Measurements from ENCODE around the gene B3GNT4.
"Not testable (repeated sequence)": the region's sequence is repeated elsewhere in the genome, so short reads cannot be mapped to it uniquely, and the experiment has no call there.

B3GNT4 gene

GRCh38 chr12:122189626-122190475 is 13.7 kb upstream of the B3GNT4 start:
- DNase-seq (ENCODE audit: low read depth), result no peak

GRCh38 chr12:122190842-122191668 is 12.5 kb upstream of the B3GNT4 start:
- peak; percentile 54 for DNase-seq (ENCODE audit: low read depth)

- DNase-seq (ENCODE audit: low read depth), result no peak
Measured at GRCh38 chr12:122192441-122192840, 11.1 kb upstream of the B3GNT4 start.

GRCh38 chr12:122194804-122195203 is 8.7 kb upstream of the B3GNT4 start:
- no peak for DNase-seq (ENCODE audit: low read depth)

- DNase-seq (ENCODE audit: low read depth), result no peak
Measured at GRCh38 chr12:122195405-122195804, 8.1 kb upstream of the B3GNT4 start.

- DNase-seq (ENCODE audit: low read depth), result no peak
Measured at GRCh38 chr12:122197612-122197966, 5.9 kb upstream of the B3GNT4 start.

- DNase-seq (ENCODE audit: low read depth), result no peak
Measured at GRCh38 chr12:122199484-122200355, 3.8 kb upstream of the B3GNT4 start.

- DNase-seq (ENCODE audit: low read depth), result no peak
Measured at GRCh38 chr12:122200541-122201175, 2.9 kb upstream of the B3GNT4 start.

- DNase-seq (ENCODE audit: low read depth), result no peak
Measured at GRCh38 chr12:122201381-122201780, 2.1 kb upstream of the B3GNT4 start.

- DNase-seq (ENCODE audit: low read depth), result no peak
Measured at GRCh38 chr12:122202017-122202416, 1.5 kb upstream of the B3GNT4 start.

GRCh38 chr12:122202811-122203210 is 698 bp upstream of the B3GNT4 start:
- not testable (repeated sequence) for DNase-seq (ENCODE audit: low read depth)

GRCh38 chr12:122204167-122205052 is 901 bp downstream of the B3GNT4 start:
- DNase-seq (ENCODE audit: low read depth), result no peak

- no peak for DNase-seq (ENCODE audit: low read depth)
Measured at GRCh38 chr12:122205053-122205925, 1.8 kb downstream of the B3GNT4 start.

GRCh38 chr12:122206111-122206881 is 2.8 kb downstream of the B3GNT4 start:
- DNase-seq (ENCODE audit: low read depth), result no peak

GRCh38 chr12:122206976-122207375 is 3.5 kb downstream of the B3GNT4 start:
- DNase-seq (ENCODE audit: low read depth), result no peak

GRCh38 chr12:122207391-122207790 is 3.9 kb downstream of the B3GNT4 start:
- no peak for DNase-seq (ENCODE audit: low read depth)

- DNase-seq (ENCODE audit: low read depth), result no peak
Measured at GRCh38 chr12:122208073-122208820, 4.7 kb downstream of the B3GNT4 start.

- no peak for DNase-seq (ENCODE audit: low read depth)
Measured at GRCh38 chr12:122215771-122216170, 12.3 kb downstream of the B3GNT4 start.

All from stimulated activated CD8-positive, alpha-beta memory T cell treated with anti-CD3 and anti-CD28 coated beads, Interleukin-4, amount 100 ng/mL, for 24 hours (primary cell).